DMS153 (cell line): ENCODE measurements around the gene OR2G3.

Source experiments
- DNase-seq: peaks from one replicate; lab custom pipeline; 2025; lab: John Stamatoyannopoulos, UW

OR2G3 gene

DNA sequence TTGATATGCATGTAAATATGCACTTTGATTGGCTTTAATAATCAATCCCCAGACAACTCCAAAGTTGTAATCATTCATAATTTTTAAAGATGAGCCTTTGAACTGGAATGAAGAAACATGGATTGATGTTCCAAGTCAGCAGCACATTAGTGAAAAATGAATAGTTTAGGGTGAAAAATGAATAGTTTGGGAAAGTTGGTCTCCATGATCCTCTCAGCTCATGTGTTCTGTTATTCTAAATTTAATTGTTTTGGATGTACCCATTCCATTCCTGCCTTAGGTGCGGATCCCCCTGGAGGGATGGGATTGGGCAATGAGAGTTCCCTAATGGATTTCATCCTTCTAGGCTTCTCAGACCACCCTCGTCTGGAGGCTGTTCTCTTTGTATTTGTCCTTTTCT is at the start of gene OR2G3:
TSS of gene OR2G3 (plus strand) at position 301 of the 400 bp plus-strand sequence. CDS start at position 301, 0 bp downstream.
- DNase-seq, result no peak

DNA sequence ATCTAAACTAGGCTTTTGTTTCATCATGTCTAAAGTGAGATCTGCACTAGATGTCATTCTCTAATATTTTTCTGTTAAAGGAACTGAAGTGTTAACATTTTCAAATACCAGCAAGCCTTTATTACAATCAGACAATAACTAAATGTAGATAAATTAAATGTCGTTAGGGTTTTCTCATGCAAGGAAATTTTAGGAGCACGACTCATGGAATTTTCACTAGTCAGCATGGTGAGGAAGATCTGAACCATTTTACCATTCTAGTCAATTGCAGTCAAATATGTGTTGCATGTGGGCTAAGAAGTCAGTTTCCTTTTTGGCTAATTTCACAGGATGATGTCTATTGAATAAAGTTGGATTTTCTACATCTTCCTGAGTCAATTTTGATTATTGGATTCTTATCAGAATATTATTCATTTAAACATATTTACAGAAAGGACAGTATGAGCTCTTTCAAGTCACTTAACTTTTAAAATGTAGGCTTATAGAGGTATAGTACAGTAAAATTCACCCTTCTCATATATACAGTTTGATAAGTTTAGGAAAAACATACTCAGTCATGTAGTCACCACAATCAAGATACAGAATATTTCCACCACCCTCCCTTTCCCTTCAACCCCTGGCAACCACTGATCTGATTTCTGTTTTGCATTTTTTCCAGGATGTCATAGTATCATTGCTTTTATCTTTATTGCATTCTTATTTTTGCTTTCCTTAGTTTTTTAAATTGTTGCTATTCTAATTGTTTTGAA is 47.3 kb upstream of the OR2G3 start:
- DNase-seq, result no peak

DNA sequence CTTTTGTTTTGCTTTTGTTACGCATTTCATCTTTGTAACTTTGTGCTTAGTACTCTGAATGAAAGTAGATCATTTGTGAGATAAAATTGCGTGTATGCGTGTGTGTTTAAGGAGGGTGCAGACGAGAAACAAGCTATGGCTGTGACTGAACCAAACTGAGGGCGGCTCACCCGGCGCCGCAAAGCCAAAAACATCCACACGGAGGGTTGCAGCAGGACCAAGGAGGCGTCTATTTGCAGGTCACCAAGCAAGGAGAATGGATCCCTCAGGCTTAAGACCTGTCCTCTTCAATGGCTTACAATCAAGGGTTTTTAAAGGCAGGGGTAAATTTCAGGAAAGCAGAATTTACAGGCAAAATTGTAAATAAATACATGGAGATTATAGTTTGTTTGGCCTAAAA is 43.7 kb upstream of the OR2G3 start:
- DNase-seq, result no peak

DNA sequence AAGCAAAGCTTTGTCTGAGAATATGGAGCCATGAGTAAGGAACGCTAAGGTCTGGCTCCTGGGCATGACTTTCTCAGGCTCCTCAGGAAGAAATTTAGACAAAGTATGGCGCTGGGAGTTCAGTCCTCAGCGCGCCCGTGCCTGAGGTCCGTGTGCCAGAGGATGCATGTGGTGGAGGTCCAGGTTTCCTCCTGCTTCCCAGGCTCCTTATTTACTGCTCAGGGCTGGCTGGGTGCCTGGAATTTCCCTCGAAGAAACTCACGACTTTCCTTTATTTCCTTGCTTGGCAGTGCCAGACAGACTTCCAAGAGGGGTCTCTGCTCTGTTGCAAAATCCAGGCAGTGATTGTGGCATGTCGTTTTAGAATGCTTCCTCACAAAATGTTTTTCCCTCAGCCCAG is 43.2 kb upstream of the OR2G3 start:
- DNase-seq, result no peak

DNA sequence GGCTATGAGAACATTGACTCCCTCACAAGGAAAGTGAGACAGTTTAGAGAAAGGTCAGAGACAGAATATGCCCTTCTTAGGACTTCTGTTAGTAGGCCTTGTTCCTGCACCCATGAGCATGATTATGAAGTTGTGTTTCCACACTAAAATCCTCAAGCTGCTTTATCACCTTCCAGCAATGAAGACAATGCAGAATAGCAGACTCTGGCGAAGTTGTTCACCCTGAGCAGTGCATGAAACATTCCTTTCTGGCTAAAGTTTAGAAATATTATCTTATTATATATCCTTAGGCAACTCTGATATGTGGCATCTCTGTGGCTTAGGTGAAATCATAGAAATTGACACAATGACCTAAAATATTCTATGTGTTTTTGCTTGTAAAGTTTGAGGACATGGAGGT is 31.1 kb upstream of the OR2G3 start:
- DNase-seq, result no peak

DNA sequence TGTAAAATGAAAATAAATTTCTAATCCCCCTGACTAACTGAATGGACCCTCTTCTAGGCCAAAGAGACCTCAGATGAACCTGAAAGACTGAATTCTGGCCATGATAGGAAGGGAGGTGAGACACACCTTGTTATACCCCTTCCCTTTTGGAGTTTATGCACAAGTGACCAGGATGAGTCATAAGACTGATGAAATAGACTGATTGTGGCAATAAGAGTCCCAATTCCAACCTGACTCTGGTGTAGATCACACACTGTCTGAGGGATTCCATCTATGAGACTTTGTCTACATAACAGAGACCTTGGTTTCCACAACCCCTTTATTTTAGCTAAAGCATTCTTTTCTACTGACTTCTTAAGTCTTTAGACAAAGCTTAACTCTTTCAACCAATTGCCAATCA is 30.7 kb upstream of the OR2G3 start:
- DNase-seq, result no peak

DNA sequence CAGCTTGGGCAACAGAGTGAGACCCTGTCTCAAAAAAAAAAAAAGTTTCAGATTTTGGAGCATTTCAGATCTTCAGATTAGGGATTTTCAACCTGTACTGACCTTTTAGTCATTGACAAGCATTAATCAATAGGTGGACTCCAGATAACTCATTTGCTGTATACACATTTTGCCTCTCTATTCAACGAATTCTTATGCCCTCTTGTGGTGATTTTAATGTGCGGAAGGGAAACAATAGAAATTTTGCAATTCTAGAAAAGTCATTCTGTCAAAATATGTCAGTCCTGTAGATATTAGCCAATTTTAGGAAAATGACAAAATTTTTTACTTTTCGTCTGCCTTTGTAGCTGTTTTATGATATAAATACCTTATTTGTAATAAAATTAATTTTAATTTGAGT is 28.9 kb upstream of the OR2G3 start:
- no peak for DNase-seq

DNA sequence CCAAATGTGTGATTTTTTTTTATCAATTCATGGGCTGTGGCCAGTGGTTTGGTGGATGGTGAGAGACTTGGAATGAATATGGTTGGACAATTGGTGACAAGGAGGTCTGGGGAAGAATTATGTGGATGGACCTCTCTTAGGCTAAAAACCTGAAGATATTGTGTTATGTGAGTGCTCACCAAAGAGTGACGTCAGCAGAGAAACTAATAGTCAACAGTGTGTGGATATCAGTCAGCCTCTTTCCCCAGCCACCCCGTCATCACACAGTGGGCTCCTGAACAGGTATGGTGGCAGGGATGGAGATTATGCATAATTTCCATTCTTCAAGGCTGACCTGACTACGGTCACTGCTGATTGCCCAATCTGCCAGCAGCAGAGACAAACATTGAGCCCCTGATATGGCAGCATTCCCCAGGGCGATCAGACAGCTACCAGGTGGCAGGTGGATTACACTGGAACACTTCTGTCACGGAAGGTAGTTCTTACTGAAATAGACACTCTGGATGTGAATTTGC is 26.4 kb upstream of the OR2G3 start:
- DNase-seq, result no peak

DNA sequence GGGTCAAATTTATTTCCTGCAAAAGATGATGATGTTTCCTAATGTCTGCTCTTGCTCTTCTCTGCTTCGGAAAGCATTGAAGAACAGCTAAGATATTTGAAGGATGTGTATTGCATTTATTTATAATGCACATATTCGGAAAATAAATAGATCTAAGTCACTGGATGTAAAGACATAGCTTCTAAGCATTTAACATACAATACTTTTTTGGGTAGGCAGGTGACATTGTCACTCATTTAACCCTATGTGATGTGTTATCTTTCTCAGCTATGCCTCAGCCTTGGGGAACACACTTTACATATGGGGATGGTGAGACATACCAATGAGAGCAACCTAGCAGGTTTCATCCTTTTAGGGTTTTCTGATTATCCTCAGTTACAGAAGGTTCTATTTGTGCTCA is 17.3 kb upstream of the OR2G3 start, which contains the start of gene OR2G2:
TSS of gene OR2G2 (plus strand) at position 301 of the 400 bp plus-strand sequence. CDS start at position 301, 0 bp downstream.
- DNase-seq, result no peak

DNA sequence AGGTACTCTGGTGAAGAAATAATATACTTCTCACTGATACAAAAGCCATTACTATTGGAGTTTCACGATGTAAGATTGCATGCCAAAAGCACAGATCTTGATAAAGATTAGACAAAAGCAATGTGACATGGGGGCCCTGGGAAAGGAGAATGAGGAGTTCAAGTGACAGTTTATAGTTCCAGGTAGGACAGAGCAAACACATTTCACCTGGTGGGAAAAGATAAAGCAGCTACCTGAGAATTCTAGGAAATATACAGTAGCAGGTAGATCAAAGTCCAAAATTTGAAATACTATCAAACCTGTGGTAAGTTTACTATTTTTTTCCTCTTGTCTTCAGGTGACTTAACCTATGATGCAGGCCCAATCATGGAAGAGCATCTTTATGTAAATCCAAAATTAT is 8.0 kb downstream of the OR2G3 start:
- DNase-seq, result no peak

DNA sequence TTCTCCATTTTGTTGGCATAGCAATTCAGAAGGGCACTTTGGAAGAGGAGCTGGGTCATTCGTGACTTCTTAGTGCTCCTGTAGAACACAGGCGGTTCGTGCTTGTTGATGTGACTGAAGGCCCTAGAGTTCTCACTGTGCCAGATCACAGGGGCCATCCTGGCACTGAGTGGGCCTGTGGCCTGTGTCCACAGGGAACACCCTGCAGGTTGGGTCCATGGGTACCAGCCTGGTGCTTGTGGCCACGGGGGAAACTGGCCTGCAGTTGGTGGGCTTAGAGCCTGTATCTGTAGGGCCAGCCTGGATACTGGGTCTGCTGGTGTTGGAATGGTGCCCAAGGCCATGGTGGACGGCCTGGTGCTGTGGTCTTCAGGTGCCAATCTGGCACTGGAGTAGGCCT is 9.2 kb downstream of the OR2G3 start:
- DNase-seq, result no peak

DNA sequence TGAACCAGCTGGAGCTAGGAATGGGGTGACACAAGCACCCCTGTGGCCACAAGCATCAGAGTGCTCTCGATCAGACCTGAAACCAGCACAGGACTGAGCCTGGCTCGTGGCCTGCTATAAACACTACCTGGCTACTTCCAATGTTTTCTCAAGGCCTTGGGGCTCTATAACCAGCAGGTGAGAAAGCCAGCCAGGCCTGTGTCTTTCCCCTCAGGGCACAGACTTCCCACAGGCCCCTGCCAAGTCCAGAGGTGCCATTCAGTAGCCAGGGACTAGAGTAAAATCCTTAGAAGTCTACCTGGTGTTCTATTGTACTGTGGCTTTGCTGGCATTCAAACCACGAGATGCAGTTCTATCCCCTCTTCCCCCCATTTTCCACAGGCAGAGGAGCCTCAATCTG is 22.6 kb downstream of the OR2G3 start:
- DNase-seq, result no peak

DNA sequence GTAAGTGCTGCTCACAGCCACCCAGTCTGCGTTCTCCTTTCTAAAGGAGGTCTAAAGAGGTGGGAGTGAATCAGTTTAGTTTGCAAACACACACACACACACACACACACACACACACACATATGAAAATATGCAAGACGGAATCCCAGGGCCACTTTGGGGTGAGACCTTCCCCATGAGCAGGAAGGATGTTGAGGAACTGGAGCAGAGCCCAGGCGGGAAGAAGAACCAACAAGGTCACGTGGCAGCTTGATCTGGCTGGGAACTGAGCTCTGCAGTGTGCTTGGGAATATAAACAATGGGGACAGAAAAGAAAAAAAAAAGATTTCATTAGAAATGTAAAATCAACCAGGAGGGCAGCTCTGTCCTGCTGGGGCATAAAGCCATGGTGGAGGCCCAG is 32.6 kb downstream of the OR2G3 start:
- DNase-seq, result no peak

DNA sequence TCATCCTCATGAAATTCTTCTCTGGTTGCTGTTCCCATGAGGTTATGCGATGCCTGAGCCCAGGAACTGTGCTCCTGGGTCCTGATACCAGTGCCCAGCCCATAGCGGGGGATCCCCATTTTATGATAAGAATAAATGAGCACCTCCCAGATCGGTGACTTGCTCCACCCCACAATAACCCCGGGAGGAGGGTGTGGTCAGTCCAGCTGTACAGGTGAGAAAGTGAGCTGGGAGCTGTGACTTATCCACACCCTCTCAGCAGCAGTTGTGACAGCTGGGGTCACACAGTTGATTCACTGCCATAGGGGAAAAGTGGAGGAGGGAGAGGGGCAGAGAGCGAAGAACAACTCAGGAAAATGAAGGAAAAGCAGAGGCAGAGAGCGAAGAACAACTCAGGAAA is 33.4 kb downstream of the OR2G3 start:
- DNase-seq, result no peak

DNA sequence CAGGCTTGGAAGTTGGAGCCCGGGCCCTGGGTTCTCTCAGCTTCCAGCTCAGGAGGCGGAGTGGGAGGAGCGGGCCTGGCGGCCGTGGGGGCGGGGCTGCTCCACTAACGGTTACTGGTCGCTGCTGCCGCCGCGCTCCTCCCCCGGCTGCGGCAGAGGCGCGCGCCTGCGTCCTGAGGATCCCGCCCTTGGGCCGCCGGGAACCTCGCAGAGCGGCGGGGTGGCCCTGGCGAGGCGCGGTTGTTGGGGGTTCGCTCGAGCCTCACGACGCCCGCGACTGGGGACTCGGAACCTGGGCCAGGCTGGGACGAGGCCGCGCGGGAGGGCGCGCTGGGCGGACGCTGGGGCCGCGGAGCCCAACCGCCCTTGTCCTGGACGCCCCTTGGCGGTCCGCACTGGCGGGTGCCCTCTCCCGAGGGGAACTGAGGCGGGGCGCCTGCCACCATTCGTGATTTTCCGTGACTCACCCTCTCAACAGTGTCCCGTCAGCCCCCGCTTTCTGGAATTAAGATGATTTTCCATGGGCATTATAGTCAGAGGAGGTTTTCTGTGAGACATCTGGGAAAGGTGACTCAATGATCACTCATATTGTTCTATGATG is 34.1 kb downstream of the OR2G3 start:
- DNase-seq, result no peak

DNA sequence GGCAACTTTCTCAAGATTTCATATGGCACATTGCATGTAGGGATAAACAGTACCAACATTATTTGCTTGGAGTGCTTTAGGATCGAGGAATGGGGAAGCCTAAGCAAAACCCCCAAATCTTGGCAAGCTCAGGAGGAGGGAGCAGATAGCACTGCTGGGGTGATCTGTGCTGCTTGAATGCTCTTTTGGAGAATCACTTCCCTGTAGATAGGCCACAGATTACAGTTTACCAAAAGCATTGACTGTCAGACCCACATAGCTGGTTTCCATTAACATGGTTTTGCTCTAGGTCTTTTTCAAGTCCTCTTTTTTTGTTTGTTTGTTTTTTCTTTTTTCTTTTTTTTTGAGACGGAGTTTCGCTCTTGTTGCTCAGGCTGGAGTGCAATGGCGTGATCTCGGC is 37.4 kb downstream of the OR2G3 start:
- DNase-seq, result no peak

DNA sequence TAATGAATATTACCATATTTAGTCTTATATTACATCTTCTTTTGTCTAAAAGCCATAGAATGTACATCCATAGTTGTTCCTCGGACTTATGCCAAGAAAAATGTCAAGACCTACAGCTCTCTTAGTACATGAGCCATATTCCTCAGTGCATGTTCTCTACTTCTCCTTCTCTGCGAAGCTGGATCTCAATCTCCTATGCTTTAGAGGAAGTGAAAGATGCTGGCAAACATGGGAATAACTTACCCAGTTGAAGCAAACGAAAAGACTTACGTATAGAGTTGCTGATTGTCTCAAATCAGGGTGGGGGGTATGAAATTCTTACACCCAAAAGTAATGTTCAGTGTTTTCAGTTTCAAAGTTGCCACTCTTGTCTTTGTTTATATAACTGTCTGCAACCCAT is 41.5 kb downstream of the OR2G3 start:
- no peak for DNase-seq

DNA sequence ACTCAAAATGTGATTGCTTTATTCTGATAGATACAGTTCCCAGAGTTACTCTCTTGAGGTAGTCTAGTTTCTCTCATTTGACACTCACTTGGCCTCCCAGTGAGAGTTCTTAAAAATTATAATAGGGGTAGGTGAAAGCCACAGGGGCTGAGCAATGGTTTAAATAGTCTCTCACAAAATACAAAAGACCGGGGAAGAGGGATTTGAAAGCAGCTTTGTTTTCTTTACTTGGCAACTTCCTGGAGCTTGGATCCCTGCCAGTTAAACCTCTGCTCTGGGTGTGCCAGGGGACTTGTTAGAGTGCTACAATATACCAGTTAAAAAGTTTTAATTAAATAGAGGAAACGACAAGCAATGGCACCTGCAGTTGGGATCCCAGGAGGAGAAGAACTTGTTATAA is 42.5 kb downstream of the OR2G3 start:
- no peak for DNase-seq

DNA sequence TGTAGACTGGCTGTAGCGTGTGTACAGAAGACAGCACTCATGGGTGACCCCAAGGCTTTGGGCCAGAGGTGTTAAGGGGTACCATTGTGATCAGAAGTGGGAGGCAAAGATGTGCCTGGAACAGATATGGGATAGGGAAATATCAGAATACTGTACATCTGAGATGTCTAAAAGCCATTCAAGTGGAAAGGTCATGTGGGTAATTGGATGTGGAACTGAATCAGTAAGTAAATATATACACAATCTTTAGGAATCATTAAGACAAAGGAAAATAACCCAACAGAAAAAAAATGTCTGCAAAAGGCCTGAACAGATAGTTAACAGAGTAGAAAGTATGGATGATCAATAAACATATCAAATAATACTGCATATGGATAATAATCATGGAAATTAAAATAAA is 47.7 kb downstream of the OR2G3 start:
- no peak for DNase-seq
